ENCODE measurements around the gene TMEM196. TPM values are rescaled to one million over a fixed set of nuclear protein-coding genes. Genes with fewer than 3 reads are reported as not detected.
A peak's percentile ranks its signal among the peaks of the same experiment; 100 is the strongest.

The TMEM196 gene
- total and polyA plus RNA-seq, 8 donors: 0.03 to 0.55 TPM; not detected in 6

DNA sequence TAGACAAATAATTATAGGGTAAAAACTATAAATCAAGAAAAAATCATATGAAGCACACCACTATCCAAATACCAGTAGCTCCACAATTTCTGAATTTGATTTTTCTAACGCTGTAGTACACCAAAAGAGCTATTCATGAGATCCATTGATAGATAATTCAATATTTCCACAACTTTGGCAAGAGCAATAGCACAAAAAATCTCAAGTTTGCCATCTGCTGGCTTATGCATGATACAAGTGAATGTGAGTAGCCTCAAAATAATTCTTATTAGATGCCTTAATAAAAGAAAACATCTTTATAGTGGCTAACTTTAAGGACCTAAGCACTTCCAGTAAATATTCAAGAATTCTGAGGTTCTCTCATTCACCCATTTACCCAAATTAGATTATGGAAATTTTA lies 2.2 kb upstream of the TMEM196 start:
- intact Hi-C loops (cut with DNase I; ENCODE audit: low total_unique reads): no loop called here
- TF ChIP-seq POLR2AphosphoS5 (IDR thresholded peaks at IDR 0.05): no peak
- TF ChIP-seq, protein P1, sequence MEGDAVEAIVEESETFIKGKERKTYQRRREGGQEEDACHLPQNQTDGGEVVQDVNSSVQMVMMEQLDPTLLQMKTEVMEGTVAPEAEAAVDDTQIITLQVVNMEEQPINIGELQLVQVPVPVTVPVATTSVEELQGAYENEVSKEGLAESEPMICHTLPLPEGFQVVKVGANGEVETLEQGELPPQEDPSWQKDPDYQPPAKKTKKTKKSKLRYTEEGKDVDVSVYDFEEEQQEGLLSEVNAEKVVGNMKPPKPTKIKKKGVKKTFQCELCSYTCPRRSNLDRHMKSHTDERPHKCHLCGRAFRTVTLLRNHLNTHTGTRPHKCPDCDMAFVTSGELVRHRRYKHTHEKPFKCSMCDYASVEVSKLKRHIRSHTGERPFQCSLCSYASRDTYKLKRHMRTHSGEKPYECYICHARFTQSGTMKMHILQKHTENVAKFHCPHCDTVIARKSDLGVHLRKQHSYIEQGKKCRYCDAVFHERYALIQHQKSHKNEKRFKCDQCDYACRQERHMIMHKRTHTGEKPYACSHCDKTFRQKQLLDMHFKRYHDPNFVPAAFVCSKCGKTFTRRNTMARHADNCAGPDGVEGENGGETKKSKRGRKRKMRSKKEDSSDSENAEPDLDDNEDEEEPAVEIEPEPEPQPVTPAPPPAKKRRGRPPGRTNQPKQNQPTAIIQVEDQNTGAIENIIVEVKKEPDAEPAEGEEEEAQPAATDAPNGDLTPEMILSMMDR (IDR thresholded peaks at IDR 0.05): no peak
- no peak for TF ChIP-seq EP300 (IDR thresholded peaks at IDR 0.05)
- no peak for TF ChIP-seq POLR2A (IDR thresholded peaks at IDR 0.05)
- WGBS, 5 donors: 61 to 74% (median 63%) methylated on average over 1 of the region's 1 CpG
- peaks cover 12 to 17% (median 15%) of the 10 kb centered on the region in 4 donors for H3K4me1 ChIP-seq
- peaks cover 0 to 32% (median 28%) of the 10 kb centered on the region in 3 donors for H3K27me3 ChIP-seq
- no peak overlapping the region for H3K4me3 ChIP-seq
- H3K36me3 ChIP-seq: no peaks in the 10 kb centered on the region
- H3K9me3 ChIP-seq: no peaks in the 10 kb centered on the region
- DNase-seq: no peak
- H3K27ac ChIP-seq: no peak overlapping the region

DNA sequence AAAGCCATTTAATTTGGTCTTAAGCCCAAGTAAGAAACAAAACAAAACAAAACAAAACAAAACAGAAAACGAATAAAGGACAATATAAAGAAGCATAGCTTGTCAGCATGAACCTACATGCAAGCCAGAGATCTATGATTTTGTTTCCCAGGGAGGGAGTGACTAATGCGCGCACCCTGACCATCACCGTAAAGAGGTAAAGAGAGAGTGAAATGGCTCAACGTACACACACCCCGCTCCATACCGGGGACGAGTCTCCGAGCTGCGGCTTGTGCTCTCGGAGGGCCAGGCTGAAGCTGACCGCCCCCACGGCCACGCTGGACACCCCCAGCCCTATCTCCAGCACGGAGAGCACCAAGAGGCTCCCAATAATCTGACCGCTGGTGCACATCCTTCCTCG lies 1.1 kb downstream of the TMEM196 start:
- no peaks in the 10 kb centered on the region for H3K36me3 ChIP-seq
- peak overlapping the region; percentile 19 to 40 (median 24) for H3K4me3 ChIP-seq
- H3K27me3 ChIP-seq: peaks cover 0 to 32% (median 28%) of the 10 kb centered on the region in 3 donors
- no peaks in the 10 kb centered on the region for H3K9me3 ChIP-seq
- peaks cover 12 to 17% (median 15%) of the 10 kb centered on the region in 4 donors for H3K4me1 ChIP-seq
- DNase-seq: peak in 1 of 2 donors; percentile 21
- no peak overlapping the region for H3K27ac ChIP-seq
- WGBS, 5 donors: 4 to 7% (median 7%) methylated on average over 17 of the region's 17 CpGs
- intact Hi-C loops (cut with DNase I; ENCODE audit: low total_unique reads): no loop called here
- TF ChIP-seq EP300 (IDR thresholded peaks at IDR 0.05): no peak
- no peak for TF ChIP-seq POLR2A (IDR thresholded peaks at IDR 0.05)
- TF ChIP-seq, protein P1 (IDR thresholded peaks at IDR 0.05): no peak
- TF ChIP-seq POLR2AphosphoS5 (IDR thresholded peaks at IDR 0.05): no peak

DNA sequence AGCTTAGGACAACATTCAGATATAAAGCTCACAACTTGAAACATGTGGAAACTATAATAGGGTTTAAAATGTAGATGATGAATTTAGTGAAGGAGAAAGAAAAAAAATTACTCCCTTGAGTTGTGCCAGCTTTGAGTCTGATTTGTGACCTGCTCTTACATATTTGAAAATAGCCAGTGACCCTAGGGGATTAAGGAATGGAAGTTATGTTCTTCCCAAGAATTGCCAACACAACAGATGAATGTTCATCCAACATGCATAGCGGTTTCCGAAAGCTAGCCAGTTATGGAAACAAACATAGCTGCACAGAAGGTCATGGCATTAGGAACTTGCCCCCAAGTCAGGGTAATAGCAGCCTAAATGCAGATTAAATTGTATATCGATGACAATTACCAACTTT lies 10.8 kb downstream of the TMEM196 start:
- Histone ChIP-seq H3K9me3 (no peaks in the 10 kb centered on the region), H3K4me3 (no peak overlapping the region), H3K27me3 (no peaks in the 10 kb centered on the region), H3K36me3 (no peaks in the 10 kb centered on the region), H3K27ac (no peak overlapping the region), H3K4me1 (no peaks in the 10 kb centered on the region)
- intact Hi-C loops (cut with DNase I; ENCODE audit: low total_unique reads): no loop called here
- TF ChIP-seq POLR2A (IDR thresholded peaks at IDR 0.05) (no peak), EP300 (IDR thresholded peaks at IDR 0.05) (no peak), POLR2AphosphoS5 (IDR thresholded peaks at IDR 0.05) (no peak)
- TF ChIP-seq, protein P1 (IDR thresholded peaks at IDR 0.05): no peak
- DNase-seq: peak in 1 of 2 donors; percentile 11
- 75 to 83% (median 81%) methylated on average over 3 of the region's 3 CpGs for WGBS, 5 donors

- 33 to 38% (median 35%) methylated on average over 6 of the region's 6 CpGs for WGBS, 5 donors
- TF ChIP-seq EP300 (IDR thresholded peaks at IDR 0.05): no peak
- TF ChIP-seq, protein P1 (IDR thresholded peaks at IDR 0.05): peak in 4 of 7 experiments; percentile 39 to 71 (median 56)
Observed at GRCh38 chr7:19754521-19755116, 18.8 kb downstream of the TMEM196 start.

More at GRCh38 chr7:19754521-19755116, 18.8 kb downstream of the TMEM196 start:
- Histone ChIP-seq H3K36me3 (no peaks in the 10 kb centered on the region), H3K9me3 (no peaks in the 10 kb centered on the region), H3K4me1 (no peaks in the 10 kb centered on the region), H3K27ac (no peak overlapping the region), H3K4me3 (no peak overlapping the region), H3K27me3 (no peaks in the 10 kb centered on the region)
- intact Hi-C loops (cut with DNase I; ENCODE audit: low total_unique reads): no loop called here
- DNase-seq: peak in 1 of 2 donors; percentile 38

All from stomach (tissue), 9 donors.